Fibroblast of lung (primary cell): ENCODE measurements around the gene CNN1. TPM values are rescaled to one million over a fixed set of nuclear protein-coding genes. Genes with fewer than 3 reads are reported as not detected.

Source experiments
- DNase-seq, 2 donors: peaks; one replicate each; pipeline versions ENCODE4 v3.0.0 to v3.0.0-alpha.2; 2010; ENCODE audit warnings: low read depth in 2 of 2
- H2AFZ ChIP-seq: 2 replicates; pipeline ENCODE4 v1.5.1; 2012; ENCODE audit warnings: low read length, control low read depth, inconsistent platforms
- H3K27ac ChIP-seq: 2 replicates; pipeline ENCODE4 v1.5.1; 2011; ENCODE audit warnings: low read length, control low read depth; ENCODE audit not compliant: insufficient read depth
- H3K27me3 ChIP-seq: 2 replicates; pipeline ENCODE4 v1.5.1; 2011; ENCODE audit warnings: mild to moderate bottlenecking, low read length; ENCODE audit not compliant: control insufficient read depth, insufficient read depth
- H3K36me3 ChIP-seq: 2 replicates; pipeline ENCODE4 v1.5.1; 2011; ENCODE audit warnings: low read length; ENCODE audit not compliant: control insufficient read depth, insufficient read depth
- H3K4me1 ChIP-seq: 2 replicates; pipeline ENCODE4 v1.5.1; 2011; ENCODE audit warnings: low read length; ENCODE audit not compliant: control insufficient read depth, insufficient read depth; ENCODE audit errors: extremely low read depth
- H3K4me2 ChIP-seq: 2 replicates; pipeline ENCODE4 v1.5.1; 2011; ENCODE audit warnings: low read length, control low read depth; ENCODE audit not compliant: insufficient read depth; ENCODE audit errors: extremely low read depth
- H3K4me3 ChIP-seq, 4 experiments: fragments of 200-600 bp in 1 of 4; sonication (generic) in 1 of 4; replicated peaks in 1 of 4; 2 replicates each; pipeline ENCODE4 v1.5.1; 2011 to 2016; ENCODE audit warnings: low read length in 4 of 4, low read depth in 3 of 4, mild to moderate bottlenecking in 3 of 4, control low read depth in 2 of 4, inconsistent platforms in 1 of 4, mixed read lengths in 1 of 4; ENCODE audit not compliant: insufficient read depth in 1 of 4; ENCODE audit errors: control extremely low read depth in 1 of 4
- H3K79me2 ChIP-seq: 2 replicates; pipeline ENCODE4 v1.5.1; 2012; ENCODE audit warnings: mild to moderate bottlenecking, low read length, inconsistent platforms; ENCODE audit not compliant: control insufficient read depth, insufficient read depth
- H3K9ac ChIP-seq: 2 replicates; pipeline ENCODE4 v1.5.1; 2011; ENCODE audit warnings: mild to moderate bottlenecking, low read length, control low read depth; ENCODE audit not compliant: insufficient read depth
- H3K9me3 ChIP-seq: 2 replicates; pipeline ENCODE4 v1.5.1; 2012; ENCODE audit warnings: low read depth, low read length; ENCODE audit not compliant: control insufficient read depth, insufficient read depth
- H4K20me1 ChIP-seq: 2 replicates; pipeline ENCODE4 v1.5.1; 2011; ENCODE audit warnings: low read length; ENCODE audit not compliant: control insufficient read depth, insufficient read depth; ENCODE audit errors: extremely low read depth
- CTCF ChIP-seq, 2 donors: IDR thresholded peaks in 1 of 2; conservative IDR thresholded peaks in 1 of 2; 1 replicate in 1 of 2; 2 replicates in 1 of 2; pipeline ENCODE4 v1.5.1; 2011 to 2012; ENCODE audit warnings: low read length in 2 of 2, control low read depth in 1 of 2, inconsistent platforms in 1 of 2, low read depth in 1 of 2, mild to moderate bottlenecking in 1 of 2
- EZH2 ChIP-seq: IDR thresholded peaks from 2 replicates; pipeline ENCODE4 v1.5.1; 2012; ENCODE audit warnings: low read length, control low read depth, mild to moderate bottlenecking; ENCODE audit errors: missing control alignments
- polyA plus RNA-seq, 2 donors: library from polyadenylated mRNA; depleted of rRNA in 1 of 2; stranded (reverse) in 1 of 2; unstranded in 1 of 2; fragments of >200 nt; gene quantifications; 2 replicates each; pipeline ENCODE4 v1.2.1, GENCODE V29; 2011 to 2012; ENCODE audit warnings: missing spikeins in 1 of 2
- total RNA-seq: library from RNA; depleted of rRNA; stranded (reverse); fragments of >200 nt; gene quantifications from 2 replicates; pipeline ENCODE4 v1.2.1, GENCODE V29; 2014

CNN1 gene
- total and polyA plus RNA-seq, 2 donors (not counting 1 experiment from before 2014, with no cell fraction given), result 20.3 to 83.9 TPM

- Histone ChIP-seq H4K20me1 (no peaks in the 10 kb centered on the region), H3K27ac (no peak overlapping the region), H3K36me3 (peaks cover 2% of the 10 kb centered on the region), H3K4me3 (no peak overlapping the region), H2AFZ (no peak overlapping the region), H3K4me2 (no peak overlapping the region), H3K4me1 (no peaks in the 10 kb centered on the region), H3K79me2 (no peaks in the 10 kb centered on the region), H3K9me3 (no peaks in the 10 kb centered on the region), H3K27me3 (no peaks in the 10 kb centered on the region), H3K9ac (no peak overlapping the region)
- TF ChIP-seq EZH2, result no peak
- TF ChIP-seq CTCF (conservative IDR thresholded peaks at IDR 0.05 in 1 of 2, IDR thresholded peaks at IDR 0.05 in 1 of 2; ENCODE audit: low read depth in 1 of 2, low read length in 2 of 2), result no peak
- no peak for DNase-seq
These were observed 43.2 kb upstream of the CNN1 start for GRCh38 chr19:11495481-11495880.

GRCh38 chr19:11495885-11496284 is 42.8 kb upstream of the CNN1 start:
- Histone ChIP-seq H3K36me3 (no peaks in the 10 kb centered on the region), H3K27me3 (no peaks in the 10 kb centered on the region), H4K20me1 (no peaks in the 10 kb centered on the region), H3K9me3 (no peaks in the 10 kb centered on the region), H3K79me2 (no peaks in the 10 kb centered on the region), H3K4me2 (no peak overlapping the region), H3K9ac (no peak overlapping the region), H3K4me1 (no peaks in the 10 kb centered on the region), H2AFZ (no peak overlapping the region), H3K4me3 (no peak overlapping the region), H3K27ac (no peak overlapping the region)
- TF ChIP-seq CTCF (conservative IDR thresholded peaks at IDR 0.05 in 1 of 2, IDR thresholded peaks at IDR 0.05 in 1 of 2; ENCODE audit: low read depth in 1 of 2, low read length in 2 of 2) (no peak), EZH2 (no peak)
- no peak for DNase-seq

GRCh38 chr19:11496391-11497163 is 42.1 kb upstream of the CNN1 start:
- TF ChIP-seq EZH2 (no peak), CTCF (conservative IDR thresholded peaks at IDR 0.05 in 1 of 2, IDR thresholded peaks at IDR 0.05 in 1 of 2; ENCODE audit: low read depth in 1 of 2, low read length in 2 of 2) (peak; percentile 59 to 71)
- Histone ChIP-seq H3K27me3 (no peaks in the 10 kb centered on the region), H4K20me1 (no peaks in the 10 kb centered on the region), H3K9ac (no peak overlapping the region), H3K79me2 (no peaks in the 10 kb centered on the region), H3K4me3 (no peak overlapping the region), H3K36me3 (no peaks in the 10 kb centered on the region), H3K4me1 (no peaks in the 10 kb centered on the region), H2AFZ (no peak overlapping the region), H3K4me2 (no peak overlapping the region), H3K27ac (no peak overlapping the region), H3K9me3 (no peaks in the 10 kb centered on the region)
- peak; percentile 73 to 83 for DNase-seq
